DOHH2 (cell line): ENCODE measurements around the gene SPATA31E1.

ENCODE experiments used
- CTCF ChIP-seq: fragments of 200-600 bp; sonication (generic); IDR thresholded peaks from one replicate; pipeline ENCODE4 v1.5.1; 2014; ENCODE audit warnings: antibody characterized with exemption, mild to moderate bottlenecking, low read depth, low read length; ENCODE audit not compliant: poor library complexity, severe bottlenecking
- EZH2phosphoT487 ChIP-seq: fragments of 200-600 bp; sonication (generic); IDR thresholded peaks from 2 replicates; pipeline ENCODE4 v1.6.1; 2017; ENCODE audit warnings: borderline replicate concordance, mild to moderate bottlenecking, antibody characterized with exemption, low read length, moderate library complexity, mixed read lengths

DNA sequence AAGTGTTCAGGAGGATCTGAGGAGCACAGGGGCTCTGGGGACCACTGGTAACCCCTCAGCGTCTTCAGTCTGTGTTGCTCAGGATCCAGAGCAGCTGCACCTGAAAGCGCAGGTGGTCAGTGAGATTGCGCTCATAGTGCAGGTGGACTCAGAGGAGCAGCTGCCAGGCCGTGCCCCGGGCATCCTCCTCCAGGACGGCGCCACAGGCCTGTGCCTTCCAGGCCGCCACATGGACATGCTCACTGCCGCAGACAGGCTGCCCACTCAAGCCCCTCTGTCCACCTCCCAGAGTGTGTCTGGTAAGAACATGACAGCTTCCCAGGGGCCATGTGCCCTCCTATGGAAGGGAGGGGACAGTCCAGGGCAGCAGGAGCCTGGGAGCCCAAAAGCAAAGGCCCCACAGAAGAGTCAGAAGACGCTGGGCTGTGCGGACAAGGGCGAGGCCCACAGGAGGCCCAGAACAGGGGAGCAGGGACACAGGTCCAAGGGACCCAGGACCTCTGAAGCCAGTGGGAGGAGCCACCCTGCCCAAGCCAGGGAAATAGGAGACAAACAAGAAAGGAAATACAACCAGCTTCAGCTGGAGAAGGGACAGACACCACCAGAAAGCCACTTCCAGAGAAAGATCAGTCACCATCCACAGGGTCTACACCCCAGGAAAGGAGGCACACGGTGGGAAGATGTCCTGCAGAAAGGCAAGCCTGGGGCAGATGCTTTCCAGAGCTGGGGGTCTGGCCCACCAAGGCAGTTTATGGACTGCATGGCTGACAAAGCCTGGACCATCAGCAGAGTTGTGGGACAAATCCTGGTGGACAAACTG is 5.2 kb downstream of the SPATA31E1 start:
- no peak for TF ChIP-seq CTCF
- no peak for TF ChIP-seq EZH2phosphoT487
